HG03432 (cell line): ENCODE data around the gene LTV1.
"Not testable (repeated sequence)": the region's sequence is repeated elsewhere in the genome, so short reads cannot be mapped to it uniquely, and the experiment has no call there.

Experiments
- ATAC-seq: cut with Tn5 transposase; IDR thresholded peaks from one replicate; pipeline ENCODE4 v1.9.1; 2021; ENCODE audit warnings: mild to moderate bottlenecking, moderate library complexity; ENCODE audit not compliant: unreplicated experiment

LTV1 gene, protein sequence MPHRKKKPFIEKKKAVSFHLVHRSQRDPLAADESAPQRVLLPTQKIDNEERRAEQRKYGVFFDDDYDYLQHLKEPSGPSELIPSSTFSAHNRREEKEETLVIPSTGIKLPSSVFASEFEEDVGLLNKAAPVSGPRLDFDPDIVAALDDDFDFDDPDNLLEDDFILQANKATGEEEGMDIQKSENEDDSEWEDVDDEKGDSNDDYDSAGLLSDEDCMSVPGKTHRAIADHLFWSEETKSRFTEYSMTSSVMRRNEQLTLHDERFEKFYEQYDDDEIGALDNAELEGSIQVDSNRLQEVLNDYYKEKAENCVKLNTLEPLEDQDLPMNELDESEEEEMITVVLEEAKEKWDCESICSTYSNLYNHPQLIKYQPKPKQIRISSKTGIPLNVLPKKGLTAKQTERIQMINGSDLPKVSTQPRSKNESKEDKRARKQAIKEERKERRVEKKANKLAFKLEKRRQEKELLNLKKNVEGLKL

DNA sequence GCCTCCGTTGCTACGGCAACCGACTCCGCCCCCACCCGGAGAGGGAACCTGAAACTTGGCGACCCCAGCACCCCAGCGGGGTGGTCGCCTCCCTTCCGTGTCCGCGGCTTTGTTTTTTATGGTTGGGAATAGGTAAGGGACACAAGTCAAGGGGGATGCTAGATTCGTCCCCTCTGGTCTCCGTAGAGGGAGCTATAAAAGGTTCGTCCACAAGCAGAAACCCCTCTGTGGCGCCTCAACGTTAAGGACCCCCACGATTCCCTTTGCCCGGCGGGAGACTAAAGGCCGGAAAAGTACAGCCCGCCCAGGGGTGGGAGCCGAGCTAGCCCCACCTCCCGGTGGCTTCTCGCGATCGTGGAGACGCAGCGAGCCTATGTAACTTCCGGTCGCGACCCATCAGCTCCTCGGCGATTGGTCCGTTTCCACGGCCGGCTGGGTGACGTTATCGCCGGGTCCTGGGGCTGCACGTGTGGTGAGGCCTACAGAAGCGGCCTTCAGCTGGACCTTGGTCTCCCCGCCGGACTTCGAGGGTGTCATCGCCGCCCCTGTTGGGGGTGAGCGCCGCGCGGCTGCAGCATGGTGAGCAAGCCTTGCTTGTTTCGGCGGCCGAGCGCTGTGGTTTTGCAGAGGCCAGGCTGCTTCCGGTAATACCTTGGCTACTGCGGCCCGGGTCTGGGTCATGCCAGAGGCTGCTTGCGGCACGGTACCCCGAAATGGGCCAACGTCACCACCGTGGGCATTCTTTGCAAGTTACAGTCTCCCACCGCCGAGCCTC is at the start of gene LTV1:
Gene LTV1, plus strand, starts transcription at position 437 of the 775 bp plus-strand sequence. Its CDS starts 140 bp downstream, at position 577.
- ATAC-seq, result peak; percentile 100

DNA sequence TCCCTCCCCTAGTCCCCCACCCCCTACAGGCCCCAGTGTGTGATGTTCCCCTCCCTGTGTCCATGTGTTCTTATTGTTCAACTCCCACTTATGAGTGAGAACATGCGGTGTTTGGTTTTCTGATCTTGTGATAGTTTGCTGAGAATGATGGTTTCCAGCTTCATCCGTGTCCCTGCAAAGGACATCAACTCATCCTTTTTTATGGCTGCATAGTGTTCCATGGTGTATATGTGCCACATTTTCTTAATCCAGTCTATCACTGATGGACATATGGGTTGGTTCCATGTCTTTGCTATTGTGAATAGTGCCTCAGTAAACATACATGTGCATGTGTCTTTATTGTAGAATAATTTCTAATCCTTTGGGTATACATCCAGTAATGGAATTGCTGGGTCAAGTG is 46.6 kb upstream of the LTV1 start:
- not testable (repeated sequence) for ATAC-seq

DNA sequence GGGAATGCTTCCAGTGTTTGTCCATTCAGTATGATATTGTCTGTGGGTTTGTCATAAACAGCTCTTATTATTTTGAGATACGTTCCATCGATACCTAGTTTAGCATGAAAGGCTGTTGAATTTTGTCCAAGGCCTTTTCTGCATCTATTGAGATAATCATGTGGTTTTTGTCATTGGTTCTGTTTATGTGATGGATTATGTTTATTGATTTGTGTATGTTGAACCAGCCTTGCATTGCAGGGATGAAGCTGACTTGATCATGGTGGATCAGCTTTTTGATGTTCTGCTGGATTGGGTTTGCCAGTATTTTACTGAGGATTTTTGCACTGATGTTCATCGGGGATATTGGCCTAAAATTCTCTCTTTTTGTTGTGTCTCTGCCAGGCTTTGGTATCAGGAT is 44.7 kb upstream of the LTV1 start:
- not testable (repeated sequence) for ATAC-seq

DNA sequence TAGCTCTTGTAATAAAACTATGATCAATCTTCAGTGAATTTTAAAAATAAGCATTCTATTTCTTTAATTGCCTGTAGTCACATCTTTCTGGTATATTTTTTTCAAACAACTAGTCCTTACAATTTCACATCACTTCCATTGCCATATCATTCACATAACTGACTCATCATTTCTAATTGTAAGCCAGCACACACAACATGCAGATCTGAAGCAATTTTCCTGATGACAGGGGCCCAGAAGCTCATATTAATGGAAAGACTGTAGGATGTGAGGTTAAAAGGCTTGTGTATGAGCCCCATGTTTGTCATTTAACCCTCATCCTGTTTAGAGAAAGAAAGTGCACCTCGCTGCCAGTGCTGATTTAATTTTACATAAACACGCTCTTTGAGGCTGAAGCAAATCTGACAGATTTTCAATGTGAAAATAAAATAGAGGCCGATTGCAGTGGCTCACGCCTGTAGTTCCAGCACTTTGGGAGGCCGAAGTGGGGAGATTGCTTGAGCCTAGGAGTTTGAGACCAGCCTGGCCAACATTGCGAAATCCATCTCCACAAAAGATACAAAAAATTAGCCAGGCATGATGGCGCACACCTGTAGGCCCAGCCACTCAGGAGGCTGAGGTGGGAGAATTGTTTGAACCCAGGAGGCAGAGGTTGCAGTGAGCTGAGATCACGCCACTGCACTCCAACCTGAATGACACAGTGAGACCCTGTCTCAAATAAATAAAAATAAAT is 40.1 kb upstream of the LTV1 start:
- no peak for ATAC-seq

DNA sequence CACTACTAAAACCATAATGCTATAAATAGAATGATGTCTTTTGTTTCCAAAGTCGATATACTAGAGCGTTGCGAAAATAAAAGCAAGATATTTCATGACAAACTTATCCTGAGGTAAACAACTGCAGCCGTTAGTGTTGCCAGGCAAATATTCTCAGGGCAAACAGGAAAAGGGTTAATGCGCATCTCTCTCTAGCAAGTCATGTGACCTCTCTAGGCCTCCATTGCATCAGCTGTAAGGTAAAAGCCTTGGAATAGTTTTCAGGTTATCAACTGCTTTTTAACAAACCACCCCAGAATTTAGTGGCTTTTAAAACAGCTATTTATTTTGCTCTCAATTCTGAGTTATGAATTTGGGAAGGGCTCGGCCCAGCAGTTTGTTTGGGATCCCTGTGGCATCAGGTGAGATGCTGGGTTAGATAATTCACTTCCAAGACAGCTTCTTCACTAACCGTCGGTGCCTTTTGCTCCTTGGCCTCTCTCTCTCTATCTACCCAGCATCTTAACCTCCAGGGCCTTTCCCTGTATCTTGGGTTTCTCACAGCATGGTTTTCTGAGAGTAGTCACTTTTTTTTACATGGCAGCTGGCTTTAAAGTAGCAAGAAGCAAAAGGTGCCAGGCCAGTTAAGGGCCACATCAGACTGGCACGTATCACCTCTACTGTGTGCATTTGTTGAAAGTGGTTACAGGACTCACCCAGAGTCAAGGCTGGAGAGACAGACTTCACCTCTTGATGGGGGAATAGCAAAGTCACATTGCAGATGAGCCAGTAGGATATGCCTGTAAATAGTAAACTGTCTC is 39.2 kb upstream of the LTV1 start:
- no peak for ATAC-seq

DNA sequence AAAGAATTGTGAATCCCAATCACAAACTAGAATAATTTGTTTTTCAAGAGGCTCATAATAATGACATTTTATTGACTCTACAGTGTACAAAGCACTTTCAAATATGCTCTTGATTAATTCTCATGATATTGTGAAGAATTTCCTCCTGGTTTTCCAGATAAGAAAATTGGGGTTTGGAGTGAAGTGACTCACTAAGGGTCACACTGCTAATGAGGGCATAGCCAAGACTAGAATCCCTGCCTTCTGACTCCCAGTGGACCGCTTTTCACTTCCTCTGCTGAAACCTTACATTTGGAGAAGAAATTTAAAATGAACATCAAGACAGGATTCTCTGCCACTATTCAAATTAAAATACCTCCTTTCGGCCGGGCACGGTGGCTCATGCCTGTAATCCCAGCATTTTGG is 38.3 kb upstream of the LTV1 start:
- no peak for ATAC-seq

DNA sequence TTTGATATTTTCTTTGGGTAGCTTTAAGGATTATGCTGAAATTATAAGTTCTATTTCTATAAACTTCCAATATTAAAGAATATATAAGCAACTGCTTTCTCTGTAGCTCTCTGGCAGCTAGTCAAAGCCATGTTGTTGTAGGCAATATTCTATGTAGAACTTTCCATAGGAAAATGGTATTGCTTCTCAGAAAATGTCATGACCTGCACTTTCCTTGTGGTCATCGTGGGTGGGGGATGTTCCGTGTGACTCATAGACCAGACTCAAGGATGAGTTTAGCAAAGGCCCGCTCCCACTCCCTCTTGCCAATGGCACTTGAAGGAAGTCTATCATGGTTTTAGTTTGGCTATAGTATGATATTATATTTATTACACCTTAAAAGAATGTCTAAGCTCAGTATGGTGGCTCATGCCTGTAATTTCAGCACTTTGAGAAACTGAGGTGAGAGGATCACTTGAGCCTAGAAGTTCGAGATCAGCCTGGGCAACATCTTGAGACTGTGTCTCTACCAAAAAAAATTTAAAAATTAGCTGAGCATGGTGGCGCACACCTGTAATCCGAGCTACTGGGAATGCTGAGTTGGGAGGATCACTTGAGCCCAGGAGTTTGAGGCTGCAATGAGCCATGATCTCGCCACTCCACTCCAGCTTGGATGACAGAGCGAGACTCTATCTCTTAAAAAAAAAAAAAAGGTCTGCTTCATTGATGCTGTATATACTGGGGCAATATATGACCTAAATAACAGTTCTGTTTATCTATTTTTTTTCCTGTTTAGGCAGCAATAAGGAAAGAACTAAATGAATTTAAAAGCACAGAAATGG is 36.6 kb upstream of the LTV1 start:
- ATAC-seq, result no peak

DNA sequence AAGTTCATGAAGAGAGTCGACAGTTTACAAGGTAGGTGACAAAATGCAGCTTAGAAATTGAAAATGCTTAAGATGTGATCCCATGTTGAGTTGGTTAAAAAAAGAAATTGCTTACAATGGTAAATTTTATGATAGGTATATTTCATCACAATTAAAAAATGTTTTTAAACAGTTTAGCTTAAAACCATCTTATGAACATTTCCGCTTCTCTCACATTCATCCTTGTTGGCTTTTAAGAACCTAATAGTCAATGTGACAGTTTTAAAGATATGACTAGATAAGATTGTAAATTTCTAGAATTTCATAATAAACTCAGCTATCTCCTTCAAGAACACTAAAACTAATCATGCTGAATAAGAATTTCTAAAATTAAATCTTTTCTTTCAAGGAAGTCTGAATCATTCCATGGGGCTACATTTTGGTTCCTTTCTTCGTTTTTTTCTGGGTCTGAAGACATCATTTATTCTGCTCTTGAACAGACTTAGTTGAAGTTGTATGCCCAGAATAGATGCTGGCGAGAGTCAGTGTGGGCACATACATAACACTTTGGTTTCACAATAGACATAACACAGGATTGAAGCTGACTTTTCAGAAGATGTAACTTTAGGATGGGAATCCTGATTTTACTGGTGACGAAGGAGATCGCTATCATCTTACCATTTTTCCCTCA is 35.9 kb upstream of the LTV1 start:
- no peak for ATAC-seq

DNA sequence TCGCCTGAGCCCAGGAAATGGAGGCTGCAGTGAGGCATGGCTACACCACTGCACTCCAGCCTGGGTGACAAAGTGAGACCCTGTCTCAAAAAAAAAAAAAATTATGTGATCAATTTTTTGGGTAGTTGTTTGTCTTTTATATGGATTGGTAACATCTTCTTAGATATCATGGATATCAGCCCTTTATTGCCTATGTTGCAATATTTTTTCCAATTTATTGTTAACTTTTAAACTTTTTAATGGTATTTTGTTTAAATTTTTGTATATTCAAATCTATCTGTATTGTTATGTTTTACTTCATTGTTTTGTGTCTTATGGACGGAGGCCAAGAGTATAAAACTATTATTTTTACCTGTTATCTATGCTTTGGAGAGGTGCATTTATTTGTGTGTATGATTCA is 32.4 kb upstream of the LTV1 start:
- ATAC-seq, result no peak

DNA sequence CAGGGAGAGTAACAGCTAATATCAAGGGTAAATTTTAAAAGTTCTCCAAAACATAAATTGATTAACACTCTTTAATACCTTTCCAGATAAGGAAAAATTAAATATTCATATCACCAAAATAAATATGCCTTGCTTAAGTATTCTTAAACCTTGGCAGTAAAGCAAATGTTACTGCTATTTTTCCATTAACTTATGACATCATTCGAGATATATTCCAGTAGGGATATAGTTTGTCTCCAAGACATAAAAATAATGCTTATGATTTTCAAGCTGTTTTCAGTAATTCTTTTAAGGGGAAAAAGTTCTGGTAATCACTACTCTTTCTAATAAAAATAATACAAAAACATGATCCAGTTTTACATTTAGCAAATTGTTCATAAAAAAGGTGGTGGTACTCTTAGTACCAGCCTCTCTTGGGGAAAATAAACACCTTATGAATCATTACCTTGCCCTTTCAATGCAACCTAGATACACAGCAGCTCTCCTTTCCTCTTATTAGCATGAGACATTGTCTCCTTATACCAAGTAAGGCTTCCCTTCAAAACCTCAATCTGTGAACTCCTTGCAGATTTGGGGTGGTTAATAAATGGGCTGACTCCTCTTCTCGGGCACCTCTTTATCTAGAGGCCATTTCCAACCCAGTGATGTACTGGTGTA is 31.5 kb upstream of the LTV1 start:
- no peak for ATAC-seq

DNA sequence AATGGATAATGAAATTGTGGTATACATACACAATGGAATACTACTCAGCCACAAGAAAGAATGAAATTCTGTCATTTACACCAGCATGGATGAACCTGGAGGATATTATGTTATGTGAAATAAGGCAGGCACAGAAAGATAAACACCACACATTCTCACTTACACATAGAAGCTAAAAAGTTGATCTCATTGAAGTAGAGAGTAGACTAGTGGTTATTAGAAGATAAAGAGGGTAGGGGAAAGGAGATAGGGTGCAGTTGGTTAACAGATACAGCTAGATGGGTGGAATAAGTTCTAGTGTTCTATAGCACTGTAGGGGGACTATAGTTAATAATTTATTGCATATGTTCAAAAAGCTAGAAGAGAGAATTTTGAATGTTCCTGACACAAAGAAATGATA is 25.5 kb upstream of the LTV1 start:
- ATAC-seq, result no peak

DNA sequence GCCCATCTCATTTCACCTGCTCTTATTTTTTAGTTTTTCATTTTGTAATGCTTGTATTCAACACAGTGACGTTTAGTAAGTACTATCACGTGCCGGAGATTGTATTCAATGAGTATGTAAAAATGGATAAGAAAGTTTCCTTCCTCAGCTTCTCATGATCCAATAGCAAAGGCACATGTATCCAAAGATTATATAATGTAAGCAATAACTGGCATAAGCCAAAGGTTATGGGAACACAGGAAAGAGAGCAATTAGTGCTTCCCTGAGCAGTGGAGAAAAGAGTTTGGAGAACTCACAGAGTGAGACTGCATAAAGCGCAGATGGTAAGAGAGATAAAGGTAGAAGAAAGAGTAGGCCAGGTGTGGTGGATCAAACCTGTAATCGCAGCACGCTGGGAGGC is 21.8 kb upstream of the LTV1 start:
- no peak for ATAC-seq

DNA sequence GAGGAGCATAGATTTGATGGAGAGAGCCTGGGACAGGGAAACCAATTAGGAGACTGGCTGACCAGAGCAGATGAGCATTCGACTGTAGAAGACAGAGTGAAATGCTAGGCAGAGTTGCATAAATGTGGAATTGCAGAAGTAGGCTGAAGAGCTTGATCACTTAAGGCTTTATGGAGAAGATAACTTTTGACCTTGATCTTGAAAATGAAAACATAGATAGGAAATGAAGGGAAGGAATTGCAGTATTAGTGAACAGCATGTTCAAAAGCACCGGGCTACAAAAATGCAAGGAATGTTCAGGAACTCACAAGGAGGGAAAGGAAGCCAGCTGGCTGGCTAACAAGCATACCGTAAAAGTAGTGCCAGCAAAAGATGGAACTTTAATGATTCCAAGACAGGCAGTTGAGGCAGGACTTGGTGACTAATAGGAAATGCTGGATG is 20.5 kb upstream of the LTV1 start:
- ATAC-seq, result no peak

DNA sequence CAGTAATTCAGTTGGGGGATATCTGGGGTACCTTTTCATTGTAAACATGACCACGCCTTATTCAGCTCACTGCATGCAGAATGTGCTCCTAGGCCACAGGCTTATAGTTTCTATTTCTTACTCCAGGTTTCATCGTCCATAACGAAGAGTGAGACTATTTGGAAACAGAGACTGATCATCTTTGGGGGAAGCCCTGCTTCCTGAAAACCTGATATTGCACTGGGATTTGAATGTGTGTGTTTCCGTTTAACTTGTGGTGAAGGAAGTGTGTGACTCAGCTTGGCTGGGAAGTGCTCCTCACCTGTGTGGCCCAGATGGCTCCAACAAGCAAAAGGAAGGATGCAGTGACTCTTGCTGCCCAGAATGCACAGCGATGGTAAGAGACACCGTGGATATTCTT is 19.6 kb upstream of the LTV1 start:
- no peak for ATAC-seq

DNA sequence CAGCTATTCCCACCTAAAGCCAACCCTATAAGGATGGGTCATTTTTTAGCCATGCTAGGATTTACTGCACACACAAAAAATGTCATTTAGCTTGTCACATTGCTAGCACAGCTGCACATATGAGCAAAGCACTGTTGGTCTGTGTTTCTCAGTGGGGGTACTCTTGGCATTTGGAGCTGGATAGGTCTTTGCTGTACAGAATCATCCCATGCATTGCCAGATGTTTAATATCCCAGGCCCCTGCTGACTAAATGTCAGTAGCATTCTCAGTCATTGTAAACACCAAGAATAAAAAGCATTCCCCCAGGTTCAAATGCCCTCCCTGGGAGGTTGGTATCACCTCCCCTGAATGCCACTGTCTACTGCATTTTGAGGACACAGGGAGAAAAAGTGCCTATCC is 14.6 kb upstream of the LTV1 start:
- no peak for ATAC-seq

DNA sequence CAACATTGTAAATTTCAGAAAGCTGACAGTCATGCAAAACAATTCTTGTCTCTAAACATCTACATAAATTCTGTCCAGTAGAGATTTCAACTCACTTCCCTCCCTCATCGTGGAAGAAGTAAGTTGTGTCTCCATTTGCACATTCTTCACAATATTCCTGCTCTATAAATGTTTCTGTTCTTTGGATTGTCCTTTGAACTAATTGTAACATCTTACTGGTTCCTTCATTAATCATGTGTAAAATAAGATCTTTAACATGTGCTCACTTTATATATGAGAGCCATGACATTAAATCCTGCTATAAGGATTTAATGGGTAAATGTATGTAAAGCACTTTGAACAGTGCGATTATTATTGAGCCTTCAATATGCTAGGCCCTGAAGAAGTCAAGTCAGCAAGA is 7.0 kb upstream of the LTV1 start:
- ATAC-seq, result no peak

DNA sequence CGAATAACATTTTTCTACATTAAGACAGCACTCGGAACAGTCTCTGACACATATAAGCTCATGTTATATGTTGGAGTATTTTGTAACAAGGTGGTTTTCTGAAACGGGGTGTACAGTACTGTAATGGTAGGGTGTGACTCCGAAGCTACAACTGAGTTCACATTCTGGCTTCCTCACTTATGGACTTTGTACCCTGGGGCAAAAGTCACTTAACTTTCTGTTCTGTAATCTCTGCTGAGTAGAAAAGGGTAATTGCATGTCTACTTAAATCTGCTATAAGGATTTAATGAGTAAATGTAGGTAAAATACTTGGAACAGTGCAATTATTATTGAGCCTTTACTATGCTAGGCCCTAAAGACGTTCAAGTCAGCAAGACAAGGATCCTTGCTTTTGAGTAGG is 4.7 kb upstream of the LTV1 start:
- no peak for ATAC-seq

DNA sequence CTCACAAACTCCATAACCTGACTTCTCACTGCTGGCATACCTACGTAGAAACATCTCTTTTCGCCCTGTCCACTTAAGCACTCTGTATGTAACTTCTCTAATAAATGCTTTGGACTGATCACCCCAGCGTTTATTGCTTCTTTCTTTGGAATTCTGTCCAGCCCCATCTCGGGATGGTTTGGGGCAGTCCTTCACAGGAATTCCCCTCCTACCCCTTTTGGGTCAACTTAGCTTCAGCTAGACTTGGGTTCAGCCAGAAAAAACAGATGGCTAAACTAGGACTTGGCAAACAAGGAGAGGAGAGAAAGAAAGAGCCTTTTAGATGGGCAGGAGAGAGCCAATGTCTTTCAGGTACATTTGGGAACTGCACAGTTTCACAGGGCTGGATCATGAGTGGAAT is 3.9 kb upstream of the LTV1 start:
- ATAC-seq, result no peak
